HG03097 (cell line): ENCODE results near the gene PBX1.

Experiments used
- ATAC-seq: cut with Tn5 transposase; IDR thresholded peaks from one replicate; pipeline ENCODE4 v1.9.1; 2021; ENCODE audit not compliant: unreplicated experiment, low FRiP score

PBX1 gene

DNA sequence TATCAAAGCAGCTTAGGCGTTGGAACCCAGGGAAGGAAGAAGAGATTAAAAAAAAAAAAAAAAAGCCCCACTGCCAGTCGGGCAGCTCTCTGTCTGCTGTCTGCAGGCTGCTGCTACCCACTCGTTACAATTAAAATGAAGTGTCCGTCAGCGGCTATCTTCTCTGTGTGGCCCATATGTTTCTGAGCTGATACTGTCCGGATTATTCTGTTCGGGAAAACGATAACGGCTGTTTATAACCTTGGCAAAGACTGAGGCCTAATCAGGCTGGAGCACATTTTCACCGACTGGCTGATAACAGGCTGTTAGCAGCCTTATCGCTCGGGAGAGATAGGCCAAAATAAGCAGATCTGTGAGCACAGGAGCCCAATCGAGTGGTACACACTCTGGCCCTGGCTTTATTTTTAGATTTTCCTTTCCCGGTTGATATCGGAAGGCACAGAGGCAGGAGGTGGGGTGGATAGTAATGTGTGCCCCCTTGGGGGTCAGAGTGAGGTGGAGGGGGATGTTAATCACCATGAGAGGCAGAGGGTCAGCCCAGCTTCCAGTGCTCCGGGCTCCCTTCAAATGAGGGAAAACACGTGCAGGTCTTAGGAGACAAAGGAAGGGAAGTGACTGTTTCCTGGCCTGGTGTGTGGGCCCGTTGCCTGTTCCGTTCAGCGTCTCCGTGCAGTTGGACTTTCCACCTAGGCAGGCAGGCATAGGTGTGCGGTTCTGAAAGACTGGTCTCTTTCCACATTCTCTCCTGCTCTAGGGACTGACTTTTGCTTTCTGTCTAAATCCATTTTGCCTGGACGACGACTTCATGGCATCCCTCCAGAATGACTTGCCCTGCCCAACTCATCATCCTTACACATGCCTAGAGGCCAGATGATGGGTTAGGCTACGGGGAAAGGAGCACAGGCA lies 153.4 kb downstream of the PBX1 start:
- no peak for ATAC-seq

GRCh38 chr1:164713456-164714207 lies 154.6 kb downstream of the PBX1 start:
- ATAC-seq, result no peak

DNA sequence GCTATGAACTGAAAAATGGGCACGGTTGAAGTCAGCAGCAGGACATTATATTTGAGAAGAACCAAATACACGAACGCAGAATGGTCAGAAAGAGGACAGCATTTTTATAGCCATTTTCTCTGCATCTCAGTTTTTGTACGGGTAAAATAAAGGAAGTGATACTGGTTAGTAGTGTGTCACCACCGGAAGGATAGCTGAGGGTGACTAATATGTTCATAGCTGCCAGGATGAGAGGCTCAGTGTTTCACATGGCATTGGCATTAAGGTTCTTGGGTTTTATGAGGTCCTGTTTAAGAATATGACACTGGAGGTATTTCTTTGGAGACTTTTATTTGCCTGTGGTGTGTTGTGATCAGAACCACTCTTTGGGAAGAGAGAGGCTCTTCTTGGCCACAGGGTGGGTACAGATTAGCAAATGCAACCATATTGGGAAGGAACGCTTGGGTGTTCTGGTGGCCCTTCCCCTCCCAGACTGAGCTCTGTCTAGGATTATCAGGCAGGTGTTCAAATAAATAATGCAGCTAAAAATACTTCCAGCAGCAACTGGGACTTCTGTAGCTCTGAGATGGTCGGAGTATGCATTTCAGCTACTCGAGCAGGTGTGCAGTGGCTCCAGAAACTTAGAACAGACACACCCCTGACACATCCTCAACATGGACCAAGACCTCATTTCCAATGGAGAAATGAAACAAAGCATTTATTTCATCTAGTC lies 158.2 kb downstream of the PBX1 start:
- no peak for ATAC-seq

GRCh38 chr1:164718821-164719220 lies 159.8 kb downstream of the PBX1 start:
- no peak for ATAC-seq

DNA sequence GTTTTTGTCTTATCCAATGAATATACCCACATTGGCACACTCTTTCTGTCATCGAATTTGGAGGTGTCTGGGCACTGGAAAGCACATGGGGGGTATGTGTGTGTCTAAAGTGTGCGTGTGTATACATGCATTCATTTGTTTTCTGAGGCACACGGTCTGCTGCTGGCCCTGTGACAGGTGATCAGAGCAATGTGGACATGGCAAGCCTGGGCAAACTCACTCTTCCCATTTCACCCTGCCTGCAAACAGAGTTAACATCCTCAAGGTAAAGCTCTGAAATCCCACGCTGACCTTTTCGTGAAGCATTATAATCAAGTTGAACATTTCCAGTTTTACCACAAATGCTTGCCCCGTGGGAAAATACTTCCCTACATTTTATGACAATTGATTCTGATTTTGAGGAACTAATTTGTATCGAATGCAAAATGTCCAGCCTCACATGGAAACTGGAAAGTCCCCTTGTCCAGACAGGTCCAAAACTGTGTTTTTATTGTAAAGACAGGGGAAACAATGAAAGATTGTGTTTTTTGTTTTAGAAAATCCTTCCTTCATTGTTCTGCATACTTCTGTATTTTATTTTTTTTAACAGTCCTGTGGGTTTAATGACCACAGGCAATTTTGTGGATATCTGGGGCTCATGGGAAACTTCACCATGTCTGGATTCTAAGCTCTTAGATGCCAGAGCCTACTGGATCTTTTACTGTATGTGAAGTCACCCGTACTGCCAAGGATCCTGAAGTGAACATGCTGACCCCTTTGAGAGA lies 160.9 kb downstream of the PBX1 start:
- ATAC-seq, result no peak

DNA sequence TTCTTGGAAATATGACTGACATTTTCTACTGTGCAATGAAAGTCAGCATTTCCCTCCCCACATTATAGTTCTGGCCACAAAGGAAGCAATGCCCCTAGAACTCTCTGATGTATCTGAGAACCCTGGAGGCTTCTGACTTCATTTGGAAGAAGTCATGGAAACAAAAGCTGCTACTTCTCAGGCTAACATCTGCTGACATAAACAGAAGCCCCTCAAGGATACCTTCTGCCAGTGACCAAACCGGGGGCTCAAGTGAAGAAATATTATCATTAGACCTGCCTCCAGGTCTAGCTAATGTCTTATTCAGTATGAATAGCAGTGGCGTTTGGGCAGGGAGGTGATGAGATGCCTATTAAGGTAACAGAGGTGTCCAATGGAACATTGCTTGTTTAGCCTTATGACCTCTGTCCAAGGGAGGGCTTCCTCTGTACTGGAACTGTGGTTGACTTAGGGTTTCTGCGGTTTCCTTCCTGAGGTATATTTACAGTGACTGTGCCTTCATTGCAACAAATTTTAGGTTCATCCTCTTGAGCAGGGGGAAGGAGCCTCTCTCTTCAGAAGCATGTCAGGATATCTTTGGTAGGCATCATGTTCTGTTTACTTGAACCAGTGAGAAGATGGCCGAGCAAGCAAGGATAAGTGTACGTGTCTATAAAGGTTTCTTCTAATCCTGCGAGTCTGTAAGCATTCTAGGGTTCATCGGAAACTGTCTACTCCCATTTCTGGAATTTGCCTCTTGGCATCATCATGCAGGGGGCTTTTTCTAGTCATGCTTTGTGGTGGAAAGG lies 161.7 kb downstream of the PBX1 start:
- no peak for ATAC-seq

DNA sequence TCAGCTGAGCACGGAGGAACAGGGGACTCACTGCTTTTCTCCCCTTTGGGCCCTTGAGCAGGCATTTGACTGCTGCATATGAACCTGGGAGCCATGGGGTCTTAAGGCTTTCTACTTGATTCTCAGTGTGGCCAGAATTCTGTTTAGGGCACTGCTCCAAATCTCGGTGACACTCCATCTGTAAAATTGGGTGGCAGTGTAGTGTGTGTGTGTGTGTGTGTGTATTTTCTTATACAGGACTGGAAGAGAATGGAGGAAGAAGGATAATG lies 162.2 kb downstream of the PBX1 start:
- ATAC-seq, result no peak

GRCh38 chr1:164723296-164723798 lies 164.4 kb downstream of the PBX1 start:
- ATAC-seq, result no peak

- no peak for ATAC-seq
Measured at GRCh38 chr1:164725401-164725800, 166.4 kb downstream of the PBX1 start.

GRCh38 chr1:164726235-164726634 lies 167.3 kb downstream of the PBX1 start:
- ATAC-seq, result no peak

GRCh38 chr1:164728719-164729118 lies 169.7 kb downstream of the PBX1 start:
- no peak for ATAC-seq

GRCh38 chr1:164731161-164731876 lies 172.3 kb downstream of the PBX1 start:
- ATAC-seq, result no peak

DNA sequence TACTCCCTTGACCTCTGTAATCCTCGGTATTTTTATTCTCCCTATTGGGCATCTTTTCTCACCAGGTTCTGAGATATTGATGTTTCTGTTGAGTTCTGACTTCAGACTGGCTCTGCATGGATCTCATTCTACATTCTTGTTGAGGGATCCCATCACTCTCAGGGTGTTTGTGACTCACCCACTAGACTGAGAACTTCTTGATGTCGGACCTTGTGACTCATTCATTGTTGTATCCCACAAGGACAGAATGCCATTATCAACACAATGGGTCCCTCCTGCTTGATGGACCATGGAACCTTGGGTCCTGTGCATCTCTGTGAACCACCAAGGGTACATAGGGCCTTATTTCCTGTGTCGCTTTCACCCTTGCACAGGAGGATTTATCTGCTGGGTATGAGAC lies 174.1 kb downstream of the PBX1 start:
- ATAC-seq, result no peak

DNA sequence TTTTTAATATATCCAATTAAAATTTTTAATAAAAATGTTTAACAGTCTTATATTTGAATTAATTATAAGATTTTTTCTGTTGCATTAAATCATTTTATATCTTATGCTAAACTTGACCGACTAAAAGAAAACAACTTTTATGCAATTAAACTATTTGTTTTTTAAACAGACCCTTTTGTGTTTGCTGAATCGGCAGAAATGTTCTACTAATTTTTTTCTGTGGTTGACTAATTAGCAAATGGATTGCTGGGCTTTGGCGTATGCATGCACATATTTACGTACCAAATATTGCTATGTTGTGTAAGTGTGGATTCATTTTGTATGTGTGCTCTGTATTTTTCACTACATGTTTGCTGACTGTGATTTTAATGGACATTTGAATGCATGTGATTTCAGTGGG lies 174.8 kb downstream of the PBX1 start:
- no peak for ATAC-seq

DNA sequence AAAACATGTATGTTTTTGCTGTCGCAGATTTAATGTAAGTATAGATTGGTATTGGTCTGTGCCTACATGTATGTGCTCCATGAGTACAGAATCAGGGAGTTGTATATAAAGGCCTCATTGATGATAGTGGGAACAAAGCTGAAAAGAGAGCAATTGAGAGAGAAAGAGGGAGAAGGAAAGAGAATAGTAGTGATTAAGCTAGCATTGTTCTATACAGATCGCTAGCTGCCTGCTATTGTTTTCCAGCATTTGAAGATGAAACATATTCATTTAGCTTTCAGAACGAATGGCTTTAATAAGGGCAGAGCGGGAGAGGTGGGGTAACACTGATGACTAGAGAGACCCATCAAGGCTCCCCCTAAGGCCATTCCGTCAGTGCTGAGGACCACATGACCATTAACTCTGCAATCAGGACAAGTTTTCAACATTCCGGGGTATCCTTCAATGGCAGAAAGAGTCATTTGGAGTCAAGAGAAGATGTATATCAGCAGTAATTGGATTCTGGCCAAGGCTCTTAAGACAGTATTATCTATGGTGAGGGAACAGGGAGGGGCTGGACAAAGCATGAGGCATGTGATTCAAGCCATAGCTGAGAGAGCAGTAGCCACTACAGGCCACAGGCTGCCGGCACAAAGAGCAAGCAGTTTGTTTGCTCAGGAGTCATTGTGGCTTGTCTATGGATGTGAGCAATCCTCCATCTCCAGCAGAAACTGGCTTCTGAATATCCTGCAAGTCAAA lies 176.5 kb downstream of the PBX1 start:
- no peak for ATAC-seq

DNA sequence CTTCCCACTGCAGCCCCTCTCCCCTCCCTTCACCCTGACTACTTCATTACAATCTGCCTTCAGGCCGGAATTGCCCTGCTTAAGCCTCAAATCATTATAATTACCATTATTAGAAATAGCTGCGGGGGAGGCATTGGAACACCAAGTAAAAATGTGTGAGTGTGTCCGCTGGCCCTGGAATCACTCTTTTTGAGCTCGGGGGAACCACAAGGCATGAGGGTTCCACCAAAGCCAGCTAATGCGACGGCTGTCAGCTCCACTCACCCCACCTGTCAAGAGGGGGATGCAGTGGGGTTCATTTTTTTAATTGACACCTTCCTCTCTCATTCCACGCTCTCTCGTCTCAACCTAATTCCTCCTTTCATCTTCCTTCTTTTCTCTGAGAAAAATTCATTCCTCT lies 177.2 kb downstream of the PBX1 start:
- ATAC-seq, result no peak

GRCh38 chr1:164739189-164739588 lies 180.2 kb downstream of the PBX1 start:
- no peak for ATAC-seq

GRCh38 chr1:164740000-164740526 lies 181.1 kb downstream of the PBX1 start:
- no peak for ATAC-seq
